NCI-H526 treated with DMSO at 0.1 percent for 48 hours (cell line): ENCODE data around the gene PHLDB3.
A peak's percentile ranks its signal among the peaks of the same experiment; 100 is the strongest.
"Not testable (repeated sequence)": the region's sequence is repeated elsewhere in the genome, so short reads cannot be mapped to it uniquely, and the experiment has no call there.

ENCODE experiments used
- DNase-seq: peaks from one replicate; lab custom pipeline; 2025; lab: John Stamatoyannopoulos, UW

The PHLDB3 gene

GRCh38 chr19:43504426-43505185, at the start of gene PHLDB3:
Gene PHLDB3, minus strand, starts transcription at chr19:43504746. Its CDS starts 628 bp downstream, at chr19:43504118.
- peak; percentile 41 for DNase-seq

- DNase-seq: no peak
Observed at GRCh38 chr19:43553656-43554055, 49.1 kb upstream of the PHLDB3 start.

GRCh38 chr19:43552616-43553015, 48.1 kb upstream of the PHLDB3 start:
- no peak for DNase-seq

- no peak for DNase-seq
Observed at GRCh38 chr19:43552198-43552450, 47.6 kb upstream of the PHLDB3 start.

- DNase-seq: no peak
Observed at GRCh38 chr19:43551399-43552197, 47.1 kb upstream of the PHLDB3 start.

- DNase-seq: no peak
Observed at GRCh38 chr19:43548706-43549105, 44.2 kb upstream of the PHLDB3 start.

GRCh38 chr19:43547926-43548325, 43.4 kb upstream of the PHLDB3 start:
- not testable (repeated sequence) for DNase-seq

GRCh38 chr19:43546581-43546980, 42.0 kb upstream of the PHLDB3 start:
- no peak for DNase-seq

GRCh38 chr19:43545981-43546380, 41.4 kb upstream of the PHLDB3 start:
- DNase-seq: no peak

GRCh38 chr19:43545276-43545675, 40.7 kb upstream of the PHLDB3 start:
- DNase-seq: no peak

- DNase-seq: no peak
Observed at GRCh38 chr19:43544077-43544476, 39.5 kb upstream of the PHLDB3 start.

- no peak for DNase-seq
Observed at GRCh38 chr19:43541920-43542650, 37.5 kb upstream of the PHLDB3 start.

GRCh38 chr19:43540381-43540780, 35.8 kb upstream of the PHLDB3 start:
- DNase-seq: no peak

GRCh38 chr19:43538922-43539321, 34.4 kb upstream of the PHLDB3 start:
- DNase-seq: no peak

- DNase-seq: no peak
Observed at GRCh38 chr19:43534816-43535761, 30.5 kb upstream of the PHLDB3 start.

GRCh38 chr19:43534305-43534815, 29.8 kb upstream of the PHLDB3 start:
- no peak for DNase-seq

- DNase-seq: peak; percentile 98
Observed at GRCh38 chr19:43533546-43534304, 29.2 kb upstream of the PHLDB3 start.

- peak; percentile 93 for DNase-seq
Observed at GRCh38 chr19:43532962-43533545, 28.5 kb upstream of the PHLDB3 start, which contains the start of gene ZNF575. Gene ZNF575, plus strand, starts transcription at chr19:43533188. Its CDS starts 1,235 bp downstream, at chr19:43534423.

GRCh38 chr19:43532571-43532961, 28.0 kb upstream of the PHLDB3 start:
- DNase-seq: no peak
